Measurements from ENCODE around the gene KIF20A.

- TF ChIP-seq CTCF (conservative IDR thresholded peaks at IDR 0.05) (no peak), ZFX (IDR thresholded peaks at IDR 0.05) (no peak)
Measured at GRCh38 chr5:138160706-138161105, 18.2 kb upstream of the KIF20A start.
